Activated CD8-positive, alpha-beta memory T cell treated with anti-CD3 and anti-CD28 coated beads for 24 hours (primary cell): ENCODE data around the gene KLK15.

ENCODE experiments used
- DNase-seq: peaks from one replicate; pipeline ENCODE4 v3.0.0-alpha.2; 2020

Gene KLK15

DNA sequence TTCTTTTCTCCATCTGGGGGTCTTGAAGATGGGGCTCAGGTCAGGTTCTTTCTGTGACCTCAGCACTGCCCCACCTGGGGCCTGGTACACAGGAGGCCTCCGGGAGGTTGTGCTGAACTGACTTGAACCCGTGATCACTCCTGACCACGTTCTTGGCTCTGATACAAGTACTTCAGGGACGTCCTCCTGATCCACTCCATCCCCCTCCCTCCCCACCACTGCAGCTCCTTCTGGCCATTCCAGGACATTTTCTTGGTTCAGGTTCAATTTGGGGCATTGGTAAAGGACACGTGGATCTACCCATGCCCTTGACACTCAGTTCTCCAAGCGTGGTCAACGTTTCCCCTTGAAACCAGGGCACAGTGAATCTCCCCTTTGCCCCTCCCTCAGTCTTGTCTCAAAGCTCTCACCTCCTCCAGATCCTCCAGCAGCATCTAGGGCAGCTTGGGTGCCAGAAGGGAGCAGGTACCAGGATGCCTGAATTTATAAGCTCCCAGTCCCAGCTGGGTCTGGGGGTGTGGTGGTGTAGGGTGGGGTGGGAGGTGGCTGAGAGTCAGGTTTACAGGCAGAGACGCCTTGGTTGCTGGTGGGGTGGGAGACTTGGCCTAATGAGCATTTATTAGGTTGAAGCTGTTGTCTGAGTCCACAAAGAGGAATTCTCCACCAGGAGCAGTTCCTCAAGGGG lies at the start of gene KLK15:
TSS of gene KLK15 (minus strand) at position 458 of the 685 bp plus-strand sequence. CDS start 2,082 bp downstream, outside the sequence.
- no peak for DNase-seq

DNA sequence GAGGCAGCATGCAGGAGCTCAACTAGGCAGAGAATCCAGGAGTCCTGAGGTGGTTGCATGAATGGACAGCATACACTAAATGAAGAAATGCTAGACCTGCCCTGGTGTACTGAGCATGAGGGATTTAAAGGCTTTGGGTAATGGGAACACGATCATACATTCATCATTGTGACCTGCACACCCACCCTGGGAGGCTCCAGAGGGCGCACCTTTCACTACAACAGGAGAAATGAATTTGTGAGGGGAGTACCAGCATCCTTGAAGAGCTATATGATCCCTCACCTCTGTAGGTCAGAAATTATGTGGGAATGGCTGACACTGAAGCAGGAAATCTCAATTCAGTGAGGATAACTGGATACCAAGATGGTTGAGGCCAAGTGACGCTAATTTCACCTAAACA lies 48.8 kb upstream of the KLK15 start:
- DNase-seq = no peak

- no peak for DNase-seq
Measured at GRCh38 chr19:50880241-50880640, 46.9 kb upstream of the KLK15 start.

GRCh38 chr19:50878851-50879250 lies 45.5 kb upstream of the KLK15 start:
- no peak for DNase-seq

- DNase-seq = no peak
Measured at GRCh38 chr19:50877338-50877737, 44.0 kb upstream of the KLK15 start.

DNA sequence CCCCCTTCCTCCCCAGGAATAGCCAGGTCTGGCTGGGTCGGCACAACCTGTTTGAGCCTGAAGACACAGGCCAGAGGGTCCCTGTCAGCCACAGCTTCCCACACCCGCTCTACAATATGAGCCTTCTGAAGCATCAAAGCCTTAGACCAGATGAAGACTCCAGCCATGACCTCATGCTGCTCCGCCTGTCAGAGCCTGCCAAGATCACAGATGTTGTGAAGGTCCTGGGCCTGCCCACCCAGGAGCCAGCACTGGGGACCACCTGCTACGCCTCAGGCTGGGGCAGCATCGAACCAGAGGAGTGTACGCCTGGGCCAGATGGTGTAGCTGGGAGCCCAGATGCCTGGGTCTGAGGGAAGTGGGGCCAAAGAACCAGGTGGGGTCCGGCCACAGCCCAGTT lies 43.1 kb upstream of the KLK15 start:
- no peak for DNase-seq

GRCh38 chr19:50875795-50876422 lies 42.5 kb upstream of the KLK15 start:
- DNase-seq = no peak

GRCh38 chr19:50874211-50874610 lies 40.8 kb upstream of the KLK15 start:
- DNase-seq = no peak

- DNase-seq = no peak
Measured at GRCh38 chr19:50873056-50873455, 39.7 kb upstream of the KLK15 start, which contains the start of gene KLK2. KLK2 (plus strand) TSS chr19:50873439; CDS start chr19:50873474, 35 bp downstream.

DNA sequence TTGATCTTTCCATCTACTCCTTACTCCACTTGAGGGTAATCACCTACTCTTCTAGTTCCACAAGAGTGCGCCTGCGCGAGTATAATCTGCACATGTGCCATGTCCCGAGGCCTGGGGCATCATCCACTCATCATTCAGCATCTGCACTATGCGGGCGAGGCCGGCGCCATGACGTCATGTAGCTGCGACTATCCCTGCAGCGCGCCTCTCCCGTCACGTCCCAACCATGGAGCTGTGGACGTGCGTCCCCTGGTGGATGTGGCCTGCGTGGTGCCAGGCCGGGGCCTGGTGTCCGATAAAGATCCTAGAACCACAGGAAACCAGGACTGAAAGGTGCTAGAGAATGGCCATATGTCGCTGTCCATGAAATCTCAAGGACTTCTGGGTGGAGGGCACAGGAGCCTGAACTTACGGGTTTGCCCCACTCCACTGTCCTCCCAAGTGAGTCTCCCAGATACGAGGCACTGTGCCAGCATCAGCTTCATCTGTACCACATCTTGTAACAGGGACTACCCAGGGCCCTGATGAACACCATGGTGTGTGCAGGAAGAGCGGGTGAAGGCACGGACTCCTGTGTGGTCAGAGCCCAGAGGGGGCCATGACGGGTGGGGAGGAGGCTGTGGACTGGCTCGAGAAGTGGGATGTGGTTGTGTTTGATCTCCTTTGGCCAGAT lies 37.2 kb upstream of the KLK15 start:
- no peak for DNase-seq

GRCh38 chr19:50869479-50869878 lies 36.1 kb upstream of the KLK15 start:
- no peak for DNase-seq

DNA sequence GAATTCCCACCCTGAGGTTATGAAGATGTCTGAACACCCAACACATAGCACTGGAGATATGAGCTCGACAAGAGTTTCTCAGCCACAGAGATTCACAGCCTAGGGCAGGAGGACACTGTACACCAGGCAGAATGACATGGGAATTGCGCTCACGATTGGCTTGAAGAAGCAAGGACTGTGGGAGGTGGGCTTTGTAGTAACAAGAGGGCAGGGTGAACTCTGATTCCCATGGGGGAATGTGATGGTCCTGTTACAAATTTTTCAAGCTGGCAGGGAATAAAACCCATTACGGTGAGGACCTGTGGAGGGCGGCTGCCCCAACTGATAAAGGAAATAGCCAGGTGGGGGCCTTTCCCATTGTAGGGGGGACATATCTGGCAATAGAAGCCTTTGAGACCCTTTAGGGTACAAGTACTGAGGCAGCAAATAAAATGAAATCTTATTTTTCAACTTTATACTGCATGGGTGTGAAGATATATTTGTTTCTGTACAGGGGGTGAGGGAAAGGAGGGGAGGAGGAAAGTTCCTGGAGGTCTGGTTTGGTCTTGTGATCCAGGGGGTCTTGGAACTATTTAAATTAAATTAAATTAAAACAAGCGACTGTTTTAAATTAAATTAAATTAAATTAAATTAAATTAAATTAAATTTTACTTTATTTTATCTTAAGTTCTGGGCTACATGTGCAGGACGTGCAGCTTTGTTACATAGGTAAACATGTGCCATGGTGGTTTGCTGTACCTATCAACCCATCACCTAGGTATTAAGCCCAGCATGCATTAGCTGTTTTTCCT lies 28.3 kb upstream of the KLK15 start:
- DNase-seq = no peak

DNA sequence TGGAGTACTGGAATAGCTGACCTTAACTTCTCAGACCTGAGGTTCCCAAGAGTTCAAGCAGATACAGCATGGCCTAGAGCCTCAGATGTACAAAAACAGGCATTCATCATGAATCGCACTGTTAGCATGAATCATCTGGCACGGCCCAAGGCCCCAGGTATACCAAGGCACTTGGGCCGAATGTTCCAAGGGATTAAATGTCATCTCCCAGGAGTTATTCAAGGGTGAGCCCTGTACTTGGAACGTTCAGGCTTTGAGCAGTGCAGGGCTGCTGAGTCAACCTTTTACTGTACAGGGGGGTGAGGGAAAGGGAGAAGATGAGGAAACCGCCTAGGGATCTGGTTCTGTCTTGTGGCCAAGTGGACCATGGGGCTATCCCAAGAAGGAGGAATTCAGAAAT lies 27.6 kb upstream of the KLK15 start:
- DNase-seq = no peak

GRCh38 chr19:50859849-50860248 lies 26.5 kb upstream of the KLK15 start:
- DNase-seq = no peak

GRCh38 chr19:50858886-50859285 lies 25.5 kb upstream of the KLK15 start:
- no peak for DNase-seq

DNA sequence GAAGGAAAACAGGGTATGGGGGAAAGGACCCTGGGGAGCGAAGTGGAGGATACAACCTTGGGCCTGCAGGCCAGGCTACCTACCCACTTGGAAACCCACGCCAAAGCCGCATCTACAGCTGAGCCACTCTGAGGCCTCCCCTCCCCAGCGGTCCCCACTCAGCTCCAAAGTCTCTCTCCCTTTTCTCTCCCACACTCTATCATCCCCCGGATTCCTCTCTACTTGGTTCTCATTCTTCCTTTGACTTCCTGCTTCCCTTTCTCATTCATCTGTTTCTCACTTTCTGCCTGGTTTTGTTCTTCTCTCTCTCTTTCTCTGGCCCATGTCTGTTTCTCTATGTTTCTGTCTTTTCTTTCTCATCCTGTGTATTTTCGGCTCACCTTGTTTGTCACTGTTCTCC lies 24.0 kb upstream of the KLK15 start:
- DNase-seq = no peak

DNA sequence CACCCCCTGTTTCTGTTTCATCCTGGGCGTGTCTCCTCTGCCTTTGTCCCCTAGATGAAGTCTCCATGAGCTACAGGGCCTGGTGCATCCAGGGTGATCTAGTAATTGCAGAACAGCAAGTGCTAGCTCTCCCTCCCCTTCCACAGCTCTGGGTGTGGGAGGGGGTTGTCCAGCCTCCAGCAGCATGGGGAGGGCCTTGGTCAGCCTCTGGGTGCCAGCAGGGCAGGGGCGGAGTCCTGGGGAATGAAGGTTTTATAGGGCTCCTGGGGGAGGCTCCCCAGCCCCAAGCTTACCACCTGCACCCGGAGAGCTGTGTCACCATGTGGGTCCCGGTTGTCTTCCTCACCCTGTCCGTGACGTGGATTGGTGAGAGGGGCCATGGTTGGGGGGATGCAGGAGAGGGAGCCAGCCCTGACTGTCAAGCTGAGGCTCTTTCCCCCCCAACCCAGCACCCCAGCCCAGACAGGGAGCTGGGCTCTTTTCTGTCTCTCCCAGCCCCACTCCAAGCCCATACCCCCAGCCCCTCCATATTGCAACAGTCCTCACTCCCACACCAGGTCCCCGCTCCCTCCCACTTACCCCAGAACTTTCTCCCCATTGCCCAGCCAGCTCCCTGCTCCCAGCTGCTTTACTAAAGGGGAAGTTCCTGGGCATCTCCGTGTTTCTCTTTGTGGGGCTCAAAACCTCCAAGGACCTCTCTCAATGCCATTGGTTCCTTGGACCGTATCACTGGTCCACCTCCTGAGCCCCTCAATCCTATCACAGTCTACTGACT lies 21.4 kb upstream of the KLK15 start, which contains the start of gene KLK3:
TSS of gene KLK3 (plus strand) at position 280 of the 775 bp plus-strand sequence. CDS start at position 321, 41 bp downstream.
- no peak for DNase-seq

GRCh38 chr19:50851620-50852019 lies 18.2 kb upstream of the KLK15 start:
- no peak for DNase-seq

DNA sequence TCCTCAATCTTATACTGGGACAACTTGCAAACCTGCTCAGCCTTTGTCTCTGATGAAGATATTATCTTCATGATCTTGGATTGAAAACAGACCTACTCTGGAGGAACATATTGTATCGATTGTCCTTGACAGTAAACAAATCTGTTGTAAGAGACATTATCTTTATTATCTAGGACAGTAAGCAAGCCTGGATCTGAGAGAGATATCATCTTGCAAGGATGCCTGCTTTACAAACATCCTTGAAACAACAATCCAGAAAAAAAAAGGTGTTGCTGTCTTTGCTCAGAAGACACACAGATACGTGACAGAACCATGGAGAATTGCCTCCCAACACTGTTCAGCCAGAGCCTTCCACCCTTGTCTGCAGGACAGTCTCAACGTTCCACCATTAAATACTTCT lies 17.4 kb upstream of the KLK15 start:
- DNase-seq = no peak

DNA sequence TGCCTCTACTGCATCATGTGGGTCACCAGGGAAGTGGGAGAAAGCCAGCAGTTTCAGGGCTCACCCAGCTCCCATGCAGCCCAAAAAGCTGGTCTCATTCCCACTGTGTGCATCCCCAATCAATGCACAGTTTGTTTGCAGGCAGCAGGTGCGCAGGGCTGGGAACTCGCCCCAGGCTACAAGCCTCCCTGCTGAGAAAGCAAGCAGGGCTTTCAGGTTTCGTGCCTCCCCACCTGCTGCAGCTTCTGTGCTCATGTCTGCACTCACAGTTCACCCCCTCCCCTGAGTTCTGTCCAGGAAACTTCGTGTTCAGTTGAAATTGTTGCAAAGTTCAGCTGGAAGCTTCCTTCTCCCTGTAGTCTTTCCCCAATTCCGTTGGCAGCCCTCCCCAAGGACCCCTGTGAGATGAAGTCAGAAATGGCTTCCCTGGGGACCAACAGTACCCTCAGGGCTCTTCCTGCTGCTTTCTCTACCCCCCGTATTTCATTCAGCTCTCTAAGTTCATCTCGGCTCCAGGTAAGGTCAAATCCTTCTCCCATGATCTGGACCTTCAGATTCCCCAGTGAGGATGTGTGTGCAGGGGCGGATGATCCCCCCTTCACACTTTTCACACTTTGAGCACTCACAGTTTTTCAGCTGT lies 11.0 kb upstream of the KLK15 start:
- DNase-seq = no peak

DNA sequence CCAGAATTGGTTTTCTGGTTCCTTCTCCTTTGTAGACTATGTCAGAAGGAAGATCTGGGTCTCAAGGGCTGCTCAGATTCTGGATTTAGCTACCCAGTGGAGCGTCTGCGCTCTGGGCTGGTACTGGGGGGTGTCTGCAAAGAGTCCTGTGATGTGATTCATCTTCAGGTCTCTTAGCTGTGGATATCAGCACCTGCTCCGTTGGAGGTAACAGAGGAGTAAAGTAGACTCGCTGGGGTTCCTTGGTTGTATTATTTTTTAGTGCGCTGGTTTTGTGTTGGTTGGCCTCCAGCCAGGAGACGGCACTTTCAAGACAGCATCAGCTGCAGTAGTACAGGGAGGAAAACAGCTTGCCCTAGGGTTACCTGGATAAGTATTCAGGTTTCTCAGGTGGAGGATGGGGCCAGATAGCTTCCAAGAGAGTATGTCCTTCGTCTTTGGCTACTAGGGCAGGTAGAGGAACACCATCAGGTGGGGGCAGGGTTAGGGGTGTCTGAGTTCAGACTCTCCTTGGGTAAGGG lies 10.4 kb upstream of the KLK15 start:
- no peak for DNase-seq

GRCh38 chr19:50843205-50843604 lies 9.8 kb upstream of the KLK15 start:
- DNase-seq = no peak
